HG03159 (cell line): ENCODE results near the gene ZNF786.
"Not testable (repeated sequence)": the region's sequence is repeated elsewhere in the genome, so short reads cannot be mapped to it uniquely, and the experiment has no call there.

Experiments used
- ATAC-seq: cut with Tn5 transposase; IDR thresholded peaks from one replicate; pipeline ENCODE4 v1.9.1; 2021; ENCODE audit warnings: mild to moderate bottlenecking, moderate library complexity; ENCODE audit not compliant: unreplicated experiment

The ZNF786 gene

DNA sequence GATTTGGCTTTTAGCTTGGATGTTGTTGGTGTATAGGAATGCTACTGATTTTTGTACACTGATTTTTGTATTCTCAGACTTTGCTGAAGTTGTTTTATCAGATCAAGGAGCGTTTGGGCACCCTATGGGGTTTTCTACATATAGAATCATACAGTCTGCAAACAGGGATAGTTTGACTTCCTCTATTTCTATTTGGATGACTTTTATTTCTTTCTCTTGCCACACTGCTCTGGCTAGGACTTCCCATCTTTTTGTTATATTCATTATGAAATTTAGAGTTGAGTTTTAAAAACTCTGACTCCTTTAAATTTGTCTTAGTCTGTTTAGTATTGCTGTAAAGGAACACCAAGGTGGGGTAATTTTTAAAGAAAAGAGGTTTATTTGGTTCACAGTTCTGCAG lies 4.7 kb downstream of the ZNF786 start:
- ATAC-seq, result no peak

- no peak for ATAC-seq
Measured at GRCh38 chr7:149084407-149084806, 6.1 kb downstream of the ZNF786 start.

GRCh38 chr7:149081914-149082313 lies 8.6 kb downstream of the ZNF786 start:
- no peak for ATAC-seq

DNA sequence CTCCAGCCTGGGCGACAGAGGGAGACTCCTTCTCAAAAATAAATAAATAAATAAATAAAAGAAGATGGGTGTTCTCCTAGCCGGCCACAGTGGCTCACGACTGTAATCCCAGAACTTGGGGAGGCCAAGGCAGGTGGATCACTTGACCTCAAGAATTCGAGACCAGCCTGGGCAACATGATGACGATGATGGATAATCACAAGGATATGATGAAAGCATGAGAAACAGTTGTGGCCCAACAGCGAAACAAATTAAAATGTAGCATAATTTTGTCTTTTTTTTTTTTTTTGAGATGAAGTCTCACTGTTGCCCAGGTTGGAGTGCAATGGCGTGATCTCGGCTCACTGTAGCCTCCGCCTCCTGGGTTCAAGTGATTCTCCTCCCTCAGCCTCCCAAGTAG lies 12.9 kb downstream of the ZNF786 start:
- no peak for ATAC-seq

DNA sequence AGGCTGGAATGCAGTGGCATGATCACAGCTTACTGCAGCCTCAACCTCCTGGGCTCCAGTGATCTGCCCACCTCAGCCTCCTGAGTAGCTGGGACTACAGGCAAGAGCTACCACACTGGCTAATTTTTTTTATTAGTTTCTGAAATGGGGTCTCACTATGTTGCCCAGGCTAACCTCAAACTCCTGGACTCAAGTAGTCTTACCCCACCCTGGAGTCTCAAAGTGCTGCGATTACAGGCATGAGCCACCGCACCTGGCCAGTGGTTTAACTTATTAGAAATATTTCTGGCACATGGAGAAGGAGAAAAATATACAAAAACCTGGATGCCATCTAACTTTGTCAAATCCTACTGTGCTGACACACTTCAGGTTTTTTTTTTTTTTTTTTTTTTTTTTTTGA lies 15.2 kb downstream of the ZNF786 start:
- ATAC-seq, result no peak

GRCh38 chr7:149074116-149074885 lies 16.2 kb downstream of the ZNF786 start:
- ATAC-seq, result no peak

DNA sequence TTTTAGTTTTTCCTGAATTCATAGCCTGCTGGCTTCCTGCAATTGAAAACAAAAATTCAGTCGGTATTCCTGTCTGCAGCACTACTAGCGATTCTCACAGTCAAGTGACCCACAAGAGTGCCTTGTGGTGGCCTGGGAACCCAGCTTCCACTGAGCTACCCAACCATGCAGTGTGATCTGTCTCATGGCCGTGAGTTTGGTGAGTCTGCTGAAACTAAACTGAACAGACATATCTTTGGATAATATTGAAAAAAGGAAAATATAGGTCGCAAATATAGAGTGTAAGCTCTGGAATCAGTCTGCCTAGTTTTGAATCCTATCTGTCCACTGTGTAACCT lies 18.1 kb downstream of the ZNF786 start:
- ATAC-seq, result no peak

DNA sequence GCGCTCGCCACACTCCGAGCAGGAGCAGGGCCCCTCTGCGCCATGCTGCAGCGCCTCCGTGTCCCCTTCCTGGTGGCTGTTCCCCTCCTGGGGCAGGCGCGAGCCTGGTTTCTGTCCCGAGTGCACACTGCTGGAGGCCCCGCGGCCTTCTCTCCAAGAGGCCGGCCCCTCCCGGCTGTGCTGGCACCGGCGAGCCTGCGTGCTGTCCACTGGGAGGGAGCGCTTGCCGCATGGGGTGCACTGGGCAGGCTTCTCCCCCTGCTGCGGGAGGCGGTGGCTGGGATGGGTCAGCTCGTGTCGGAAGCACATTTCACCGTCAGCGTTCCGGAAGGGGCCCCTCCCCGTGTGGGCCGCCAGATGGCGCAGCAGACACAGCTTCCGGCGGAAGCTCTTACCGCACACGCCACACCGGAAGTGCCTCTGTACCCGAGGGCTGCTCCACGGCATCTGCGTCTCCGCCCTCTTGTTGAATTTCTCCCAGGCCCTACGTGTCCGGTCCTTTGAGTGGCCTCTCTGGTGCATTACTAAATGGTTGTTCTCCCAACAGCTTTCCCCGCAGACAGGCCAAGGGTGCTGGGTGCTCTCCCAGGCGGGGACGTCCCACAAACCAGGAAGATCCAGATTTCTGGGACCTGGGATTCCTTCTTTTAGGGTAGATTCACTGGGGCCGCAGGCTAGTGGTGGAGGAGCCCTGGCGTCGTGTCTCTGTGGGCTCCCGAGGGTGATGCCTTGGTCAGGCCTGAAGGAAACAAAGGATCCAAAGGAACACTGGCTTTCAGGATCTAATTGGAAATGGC lies 18.7 kb downstream of the ZNF786 start:
- ATAC-seq, result no peak

DNA sequence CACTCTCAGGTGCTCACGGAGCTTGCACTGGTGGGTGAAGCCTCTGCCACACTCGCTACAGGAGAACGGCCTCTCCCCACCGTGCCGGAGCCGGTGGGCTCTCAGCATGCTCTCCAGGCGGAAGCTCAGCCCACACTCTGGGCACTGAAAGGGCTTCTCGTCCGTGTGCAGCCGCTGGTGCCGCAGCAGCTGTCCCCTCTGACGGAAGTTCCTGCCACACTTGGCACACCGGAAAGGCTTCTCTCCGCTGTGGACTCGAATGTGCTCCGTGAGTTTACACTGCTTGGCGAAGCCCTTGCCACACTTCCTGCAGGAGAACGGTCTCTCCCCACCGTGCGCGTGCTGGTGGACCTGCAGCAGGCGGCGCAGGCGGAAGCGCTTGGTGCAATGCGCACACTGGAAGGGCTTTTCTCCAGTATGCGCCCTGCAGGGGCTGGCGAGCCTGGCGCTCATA lies 19.3 kb downstream of the ZNF786 start:
- no peak for ATAC-seq

DNA sequence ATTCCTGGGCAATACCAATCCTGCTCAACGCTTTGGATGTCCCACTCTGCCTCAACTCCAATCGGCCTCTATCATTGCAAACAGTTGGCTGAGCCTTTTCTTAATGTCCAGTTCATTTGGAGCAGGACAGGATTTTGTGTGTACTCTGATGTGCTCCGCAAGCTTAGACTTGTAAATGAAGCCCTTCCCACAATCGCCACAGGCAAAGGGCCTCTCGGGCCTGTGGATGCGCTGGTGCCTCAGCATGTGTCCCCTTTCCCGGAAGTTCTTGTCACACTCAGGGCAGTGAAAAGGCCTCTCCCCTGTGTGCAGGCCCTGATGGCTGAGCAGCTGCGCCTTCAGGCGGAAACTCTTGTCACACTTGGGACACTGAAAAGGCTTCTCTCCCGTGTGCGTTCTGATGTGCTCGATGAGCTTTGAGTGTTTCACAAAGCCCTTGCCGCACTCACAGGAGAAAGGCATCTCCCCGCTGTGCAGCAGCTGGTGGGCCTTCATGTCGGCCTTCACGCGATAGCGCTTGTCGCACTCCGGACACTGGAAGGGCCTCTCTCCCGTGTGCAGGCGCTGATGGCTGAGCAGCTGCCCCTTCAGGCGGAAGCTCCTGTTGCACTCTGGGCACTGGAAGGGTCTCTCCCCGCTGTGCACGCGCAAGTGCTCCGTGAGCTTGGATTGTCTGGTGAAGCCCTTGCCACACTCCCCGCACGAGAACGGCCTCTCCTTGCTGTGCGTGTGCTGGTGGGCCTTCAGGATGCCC lies 20.0 kb downstream of the ZNF786 start:
- ATAC-seq, result no peak

DNA sequence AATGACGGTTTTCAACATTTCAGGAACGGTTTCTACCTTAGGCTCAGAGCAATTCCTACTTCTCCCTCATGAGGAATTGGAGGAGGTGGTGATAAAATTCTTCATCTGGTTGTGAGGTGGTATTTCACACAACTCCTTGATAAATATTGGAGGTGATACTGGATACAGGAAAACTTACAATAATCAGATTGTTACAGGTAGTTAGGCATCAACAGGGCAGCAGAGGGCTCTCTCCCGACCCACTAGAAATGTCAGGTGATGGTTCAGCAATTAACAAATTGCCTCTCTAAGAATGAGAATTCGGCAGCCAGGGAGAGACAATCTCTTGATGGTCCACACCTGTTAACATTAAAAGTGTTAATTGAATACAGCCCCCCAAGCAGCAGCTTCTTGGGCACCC lies 22.6 kb downstream of the ZNF786 start:
- ATAC-seq, result no peak

DNA sequence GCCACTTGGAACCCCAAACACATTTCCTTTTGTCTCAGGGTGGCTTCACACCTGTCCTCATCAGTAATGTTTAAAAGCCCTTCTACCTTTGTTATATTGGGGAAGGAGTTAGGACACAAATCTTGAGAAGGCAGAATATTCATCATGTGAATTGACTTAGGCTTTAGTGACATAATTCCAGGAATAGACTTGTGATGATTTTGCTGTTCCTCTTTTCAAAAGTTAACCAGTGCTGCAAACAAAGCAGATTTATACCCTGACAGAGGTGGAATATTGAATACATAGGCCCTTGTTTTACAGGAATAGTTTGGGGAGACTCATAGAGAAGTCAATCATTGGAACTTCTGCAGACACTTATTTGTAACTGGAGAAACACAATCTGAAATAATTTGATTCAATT lies 27.0 kb downstream of the ZNF786 start:
- ATAC-seq, result no peak

DNA sequence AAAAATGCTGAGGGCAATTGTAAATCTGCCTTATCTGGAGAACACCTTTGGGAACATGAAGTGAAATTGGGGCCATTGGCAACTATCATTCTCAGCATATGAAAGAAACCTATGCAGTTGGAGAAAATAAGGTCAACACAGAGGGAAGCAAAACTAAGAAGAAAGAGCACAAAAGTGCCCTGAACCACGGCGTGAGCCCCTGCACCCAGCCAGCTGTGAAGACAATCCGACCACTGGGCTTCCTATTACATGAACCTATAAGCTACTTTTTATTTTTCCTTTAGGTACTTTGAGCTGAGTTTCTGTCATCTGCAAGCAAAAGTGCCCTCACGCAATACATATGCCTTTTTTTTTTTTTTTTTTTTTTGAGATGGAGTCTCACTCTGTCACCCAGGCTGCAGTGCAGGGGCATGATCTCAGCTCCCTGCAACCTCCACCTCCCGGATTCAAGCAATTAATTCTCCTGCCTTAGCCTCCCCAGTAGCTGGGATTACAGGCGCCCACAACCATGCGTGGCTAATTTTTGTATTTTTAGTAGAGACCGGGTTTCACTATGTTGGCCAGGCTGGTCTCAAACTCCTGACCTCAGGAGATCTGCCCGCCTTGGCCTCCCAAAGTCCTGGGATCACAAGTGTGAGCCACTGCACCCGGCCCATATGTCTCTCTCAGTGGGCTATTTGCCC lies 28.2 kb downstream of the ZNF786 start:
- not testable (repeated sequence) for ATAC-seq

DNA sequence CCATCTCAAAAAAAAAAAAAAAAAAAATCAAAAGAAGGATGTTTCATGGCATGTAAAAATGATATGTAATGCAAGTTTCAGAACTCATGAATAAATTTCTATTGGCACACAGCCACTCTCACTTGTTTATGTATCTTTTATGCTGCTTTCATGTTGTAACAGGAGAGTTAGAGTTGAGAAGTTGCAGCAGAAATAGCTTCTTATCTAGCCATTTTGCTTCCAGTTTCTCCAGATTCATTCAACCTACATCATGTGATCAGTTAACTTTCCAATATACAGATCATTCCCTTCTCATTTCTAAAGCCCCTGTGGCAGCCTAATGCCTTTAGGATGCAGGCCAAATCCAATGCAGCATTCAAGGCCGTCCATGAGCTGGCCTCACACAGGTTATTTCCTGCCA lies 30.4 kb downstream of the ZNF786 start:
- no peak for ATAC-seq

DNA sequence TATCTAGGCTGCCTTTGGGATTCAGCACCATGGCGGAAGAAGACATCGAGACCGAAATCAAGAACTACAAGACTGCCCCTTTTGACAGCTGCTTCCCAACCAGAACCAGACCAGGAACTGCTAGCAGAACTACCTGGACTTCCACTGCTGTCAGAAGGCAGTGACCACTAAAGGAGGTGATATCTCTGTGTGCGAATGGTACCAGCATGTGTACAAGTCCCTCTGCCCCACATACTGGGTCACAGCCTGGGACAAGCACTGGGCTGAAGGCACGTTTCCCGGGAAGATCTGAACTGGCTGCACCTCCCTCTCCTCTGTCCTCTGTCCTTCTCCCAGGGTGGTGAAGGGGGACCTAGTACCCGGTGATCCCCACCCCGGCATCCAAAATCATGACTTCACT lies 36.6 kb downstream of the ZNF786 start:
- no peak for ATAC-seq

- ATAC-seq, result no peak
Measured at GRCh38 chr7:149053384-149053783, 37.1 kb downstream of the ZNF786 start.

DNA sequence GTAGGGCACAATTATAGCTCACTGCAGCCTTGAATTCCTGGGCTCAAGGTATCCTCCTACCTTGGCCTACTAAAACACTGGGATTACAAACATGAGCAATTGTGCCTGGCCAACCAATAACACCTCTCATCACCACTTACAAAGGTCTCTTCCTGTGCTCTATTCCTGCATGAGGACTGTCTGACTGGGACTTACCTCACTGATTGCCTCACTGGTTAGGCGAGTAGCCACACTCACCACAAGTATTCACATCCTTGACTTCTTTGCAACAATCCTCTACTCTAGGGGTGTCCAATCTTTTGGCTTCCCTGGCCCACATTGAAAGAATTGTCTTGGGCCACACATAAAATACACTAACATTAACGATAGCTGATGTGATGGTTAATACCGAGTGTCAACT lies 39.6 kb downstream of the ZNF786 start:
- ATAC-seq, result no peak

DNA sequence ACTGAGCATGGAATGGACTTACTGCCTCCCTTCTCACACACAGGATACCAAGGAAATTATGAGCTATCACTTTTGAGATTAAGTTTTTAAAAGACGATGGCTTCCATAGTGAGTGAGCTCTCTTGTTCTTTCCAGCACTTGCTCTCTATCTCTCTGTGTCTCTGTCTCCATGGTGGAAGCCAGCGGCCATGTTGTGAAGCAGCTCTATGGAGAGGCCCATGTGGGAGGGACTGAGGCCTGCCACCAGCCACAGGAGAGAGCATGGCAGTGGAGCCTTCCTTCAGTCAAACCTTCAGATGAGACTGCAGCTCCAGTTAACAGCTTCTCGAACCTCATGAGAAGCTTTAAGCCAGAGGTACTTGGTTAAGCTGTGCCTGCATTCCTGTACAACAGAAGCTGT lies 41.7 kb downstream of the ZNF786 start:
- ATAC-seq, result no peak

DNA sequence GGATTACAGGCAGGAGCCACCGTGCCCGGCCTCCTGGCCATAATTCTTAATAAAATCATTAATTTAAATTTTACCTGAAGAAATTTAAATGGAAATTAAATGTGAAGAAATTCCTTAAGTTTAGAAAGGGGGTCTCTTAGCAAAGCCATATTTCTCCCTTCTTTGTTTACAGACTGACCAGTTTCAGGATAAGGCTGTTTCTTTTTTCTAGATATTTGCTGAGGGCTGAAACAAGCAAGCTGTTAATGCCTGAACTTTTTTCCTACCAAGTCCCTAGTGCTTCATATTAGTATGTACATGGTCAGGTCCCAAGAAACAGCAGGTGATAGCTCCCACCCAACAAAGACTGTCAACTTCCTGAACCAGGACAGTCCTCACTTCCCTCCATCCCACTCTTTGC lies 44.1 kb downstream of the ZNF786 start:
- no peak for ATAC-seq

DNA sequence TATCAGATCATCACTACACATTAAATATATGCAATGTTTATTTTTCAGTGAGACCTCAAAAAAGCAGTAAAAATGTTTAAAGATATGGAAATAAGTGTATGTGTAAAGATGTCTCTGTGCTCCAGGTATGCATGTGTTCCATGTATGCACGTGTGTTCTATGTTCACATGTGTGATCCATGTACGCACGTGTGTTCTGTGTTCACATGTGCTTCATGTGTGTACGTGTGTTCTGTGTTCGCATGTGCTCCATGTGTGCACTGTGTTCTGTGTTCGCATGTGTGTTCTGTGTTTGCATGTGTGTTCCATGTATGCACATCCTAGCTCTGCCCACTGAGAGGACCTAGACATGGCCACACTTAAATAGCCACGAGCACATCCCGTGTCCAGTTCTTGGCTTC lies 46.6 kb downstream of the ZNF786 start:
- no peak for ATAC-seq

DNA sequence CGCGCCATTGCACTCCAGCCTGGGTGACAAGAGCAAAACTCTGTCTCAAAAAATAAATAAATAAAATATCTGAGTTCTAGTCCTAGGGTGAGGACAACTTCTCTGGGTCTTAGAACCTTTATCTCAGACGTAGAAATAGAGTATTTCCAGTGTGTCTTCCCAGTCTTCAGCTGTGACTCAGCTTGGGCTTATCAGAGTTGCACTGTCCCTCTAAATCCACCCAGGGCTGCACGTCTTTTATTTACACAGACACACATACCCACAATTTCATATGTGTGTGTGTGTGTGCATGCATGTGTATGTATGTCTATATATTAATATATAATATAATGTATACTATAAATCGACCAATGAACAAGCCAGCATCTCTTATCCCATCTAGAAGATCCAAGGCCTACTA lies 49.2 kb downstream of the ZNF786 start:
- ATAC-seq, result no peak
